Prostate gland (tissue), 2 donors: ENCODE data around the gene ELP1.

Source experiments
- POLR2A ChIP-seq: fragments of 450-650 bp; IDR thresholded peaks from one replicate; pipeline ENCODE4 v1.6.1; 2016; ENCODE audit warnings: antibody characterized with exemption, mild to moderate bottlenecking
- POLR2AphosphoS5 ChIP-seq: sonication (generic); formaldehyde crosslinking; IDR thresholded peaks from one replicate; pipeline ENCODE4 v1.6.1; 2017; ENCODE audit warnings: antibody characterized with exemption
- TF ChIP-seq, protein P1 (sequence below), 4 experiments: fragments of 200-600 bp in 2 of 4; fragments of 450-650 bp in 2 of 4; sonication (generic) in 2 of 4; IDR thresholded peaks; 1 replicate in 3 of 4; 2 replicates in 1 of 4; pipeline ENCODE4 v1.5.1; 2016 to 2019; ENCODE audit warnings: antibody characterized with exemption in 4 of 4, mild to moderate bottlenecking in 2 of 4, moderate library complexity in 2 of 4

DNA sequence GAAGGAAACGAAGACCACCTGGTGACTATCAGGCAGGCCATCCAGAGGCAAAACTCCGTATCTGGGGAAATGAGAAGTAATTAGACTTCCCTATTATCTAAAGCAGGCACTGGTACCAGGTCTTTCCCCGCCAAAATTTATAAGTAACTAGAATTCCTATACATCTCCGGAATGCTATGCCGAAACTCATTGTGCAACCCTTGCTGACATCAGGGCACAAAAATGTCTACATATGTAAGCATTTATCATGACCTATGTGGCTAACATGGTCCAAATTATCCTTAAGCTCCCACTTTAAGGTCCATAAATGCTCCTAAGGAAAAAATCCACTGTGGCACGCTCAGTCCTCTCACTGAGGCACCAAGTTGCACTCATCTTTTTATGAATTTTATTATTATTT is 95.9 kb downstream of the ELP1 start:
- TF ChIP-seq, protein P1, sequence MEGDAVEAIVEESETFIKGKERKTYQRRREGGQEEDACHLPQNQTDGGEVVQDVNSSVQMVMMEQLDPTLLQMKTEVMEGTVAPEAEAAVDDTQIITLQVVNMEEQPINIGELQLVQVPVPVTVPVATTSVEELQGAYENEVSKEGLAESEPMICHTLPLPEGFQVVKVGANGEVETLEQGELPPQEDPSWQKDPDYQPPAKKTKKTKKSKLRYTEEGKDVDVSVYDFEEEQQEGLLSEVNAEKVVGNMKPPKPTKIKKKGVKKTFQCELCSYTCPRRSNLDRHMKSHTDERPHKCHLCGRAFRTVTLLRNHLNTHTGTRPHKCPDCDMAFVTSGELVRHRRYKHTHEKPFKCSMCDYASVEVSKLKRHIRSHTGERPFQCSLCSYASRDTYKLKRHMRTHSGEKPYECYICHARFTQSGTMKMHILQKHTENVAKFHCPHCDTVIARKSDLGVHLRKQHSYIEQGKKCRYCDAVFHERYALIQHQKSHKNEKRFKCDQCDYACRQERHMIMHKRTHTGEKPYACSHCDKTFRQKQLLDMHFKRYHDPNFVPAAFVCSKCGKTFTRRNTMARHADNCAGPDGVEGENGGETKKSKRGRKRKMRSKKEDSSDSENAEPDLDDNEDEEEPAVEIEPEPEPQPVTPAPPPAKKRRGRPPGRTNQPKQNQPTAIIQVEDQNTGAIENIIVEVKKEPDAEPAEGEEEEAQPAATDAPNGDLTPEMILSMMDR (IDR thresholded peaks at IDR 0.05), result no peak
- TF ChIP-seq POLR2A (no peak), POLR2AphosphoS5 (no peak)
